Liver (tissue), 3 donors: Measurements from ENCODE around the gene PYROXD2.

Source experiments
- CTCF ChIP-seq: fragments of 150-350 bp; IDR thresholded peaks from 2 replicates; pipeline ENCODE4 v1.5.1; 2017; ENCODE audit warnings: improper control_type of control experiment, low read depth, low read length; ENCODE audit not compliant: missing input control
- GABPA ChIP-seq, 2 donors: IDR thresholded peaks in 1 of 2; conservative IDR thresholded peaks in 1 of 2; 2 replicates each; pipeline ENCODE4 v1.6.1; 2016; ENCODE audit warnings: antibody characterized with exemption in 2 of 2, mild to moderate bottlenecking in 1 of 2, moderate library complexity in 1 of 2
- JUND ChIP-seq, 2 donors: IDR thresholded peaks; 2 replicates each; pipeline ENCODE4 v1.6.1; 2016; ENCODE audit warnings: antibody characterized with exemption in 2 of 2
- RAD21 ChIP-seq, 2 donors: IDR thresholded peaks; 2 replicates each; pipeline ENCODE4 v1.6.1; 2016; ENCODE audit warnings: antibody characterized with exemption in 2 of 2, mild to moderate bottlenecking in 2 of 2
- RXRA ChIP-seq, 2 donors: IDR thresholded peaks; 2 replicates each; pipeline ENCODE4 v1.6.1; 2017 to 2018; ENCODE audit warnings: antibody characterized with exemption in 2 of 2, mild to moderate bottlenecking in 1 of 2
- SP1 ChIP-seq: IDR thresholded peaks from 2 replicates; pipeline ENCODE4 v1.6.1; 2018; ENCODE audit warnings: antibody characterized with exemption, mild to moderate bottlenecking
- TAF1 ChIP-seq: conservative IDR thresholded peaks from 2 replicates; pipeline ENCODE4 v1.6.1; 2016; ENCODE audit warnings: antibody characterized with exemption, mild to moderate bottlenecking
- YY1 ChIP-seq: IDR thresholded peaks from 2 replicates; pipeline ENCODE4 v1.6.1; 2016; ENCODE audit warnings: antibody characterized with exemption, mild to moderate bottlenecking
- TF ChIP-seq, protein P1 (sequence below): IDR thresholded peaks from 2 replicates; pipeline ENCODE4 v1.6.1; 2016; ENCODE audit warnings: antibody characterized with exemption
- TF ChIP-seq, protein P2 (sequence below): IDR thresholded peaks from 2 replicates; pipeline ENCODE4 v1.6.1; 2016; ENCODE audit warnings: antibody characterized with exemption
- TF ChIP-seq, protein P3 (sequence below): IDR thresholded peaks from 2 replicates; pipeline ENCODE4 v1.6.1; 2016; ENCODE audit warnings: antibody characterized with exemption, mild to moderate bottlenecking
- donor health status: healthy.
- donor health status: healthy.

DNA sequence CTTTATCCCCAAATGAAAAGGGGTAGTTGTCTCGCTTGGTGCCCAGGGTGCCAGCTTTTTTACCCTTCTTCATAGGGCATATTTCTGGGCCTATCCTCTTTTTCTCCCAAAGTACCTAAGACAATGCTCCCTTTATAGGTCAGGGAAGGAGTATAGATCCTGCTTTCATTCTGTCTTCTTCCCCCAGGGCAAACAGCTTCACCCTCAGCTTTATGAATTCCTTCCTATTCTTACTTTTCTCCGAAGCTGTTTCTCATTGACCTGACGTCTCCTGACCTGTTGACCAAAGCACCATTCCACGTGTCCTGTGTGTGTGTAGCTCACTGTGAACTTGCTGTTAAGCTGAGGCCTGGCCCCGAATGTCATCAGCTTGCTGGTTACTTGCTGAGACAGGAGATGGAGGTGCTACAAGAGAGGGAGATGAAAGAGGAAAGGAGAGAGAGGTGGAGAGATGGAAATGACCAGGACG, 48.9 kb downstream of the PYROXD2 start:
- TF ChIP-seq SP1 (no peak), RXRA (IDR thresholded peaks at IDR 0.05) (no peak), YY1 (no peak), CTCF (no peak), RAD21 (IDR thresholded peaks at IDR 0.05) (no peak), JUND (IDR thresholded peaks at IDR 0.05) (no peak), TAF1 (no peak), GABPA (IDR thresholded peaks at IDR 0.05 in 1 of 2, conservative IDR thresholded peaks at IDR 0.05 in 1 of 2) (no peak)
- TF ChIP-seq, protein P1, sequence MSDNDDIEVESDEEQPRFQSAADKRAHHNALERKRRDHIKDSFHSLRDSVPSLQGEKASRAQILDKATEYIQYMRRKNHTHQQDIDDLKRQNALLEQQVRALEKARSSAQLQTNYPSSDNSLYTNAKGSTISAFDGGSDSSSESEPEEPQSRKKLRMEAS: no peak
- TF ChIP-seq, protein P2, sequence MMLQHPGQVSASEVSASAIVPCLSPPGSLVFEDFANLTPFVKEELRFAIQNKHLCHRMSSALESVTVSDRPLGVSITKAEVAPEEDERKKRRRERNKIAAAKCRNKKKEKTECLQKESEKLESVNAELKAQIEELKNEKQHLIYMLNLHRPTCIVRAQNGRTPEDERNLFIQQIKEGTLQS: no peak
- TF ChIP-seq, protein P3, sequence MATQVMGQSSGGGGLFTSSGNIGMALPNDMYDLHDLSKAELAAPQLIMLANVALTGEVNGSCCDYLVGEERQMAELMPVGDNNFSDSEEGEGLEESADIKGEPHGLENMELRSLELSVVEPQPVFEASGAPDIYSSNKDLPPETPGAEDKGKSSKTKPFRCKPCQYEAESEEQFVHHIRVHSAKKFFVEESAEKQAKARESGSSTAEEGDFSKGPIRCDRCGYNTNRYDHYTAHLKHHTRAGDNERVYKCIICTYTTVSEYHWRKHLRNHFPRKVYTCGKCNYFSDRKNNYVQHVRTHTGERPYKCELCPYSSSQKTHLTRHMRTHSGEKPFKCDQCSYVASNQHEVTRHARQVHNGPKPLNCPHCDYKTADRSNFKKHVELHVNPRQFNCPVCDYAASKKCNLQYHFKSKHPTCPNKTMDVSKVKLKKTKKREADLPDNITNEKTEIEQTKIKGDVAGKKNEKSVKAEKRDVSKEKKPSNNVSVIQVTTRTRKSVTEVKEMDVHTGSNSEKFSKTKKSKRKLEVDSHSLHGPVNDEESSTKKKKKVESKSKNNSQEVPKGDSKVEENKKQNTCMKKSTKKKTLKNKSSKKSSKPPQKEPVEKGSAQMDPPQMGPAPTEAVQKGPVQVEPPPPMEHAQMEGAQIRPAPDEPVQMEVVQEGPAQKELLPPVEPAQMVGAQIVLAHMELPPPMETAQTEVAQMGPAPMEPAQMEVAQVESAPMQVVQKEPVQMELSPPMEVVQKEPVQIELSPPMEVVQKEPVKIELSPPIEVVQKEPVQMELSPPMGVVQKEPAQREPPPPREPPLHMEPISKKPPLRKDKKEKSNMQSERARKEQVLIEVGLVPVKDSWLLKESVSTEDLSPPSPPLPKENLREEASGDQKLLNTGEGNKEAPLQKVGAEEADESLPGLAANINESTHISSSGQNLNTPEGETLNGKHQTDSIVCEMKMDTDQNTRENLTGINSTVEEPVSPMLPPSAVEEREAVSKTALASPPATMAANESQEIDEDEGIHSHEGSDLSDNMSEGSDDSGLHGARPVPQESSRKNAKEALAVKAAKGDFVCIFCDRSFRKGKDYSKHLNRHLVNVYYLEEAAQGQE: no peak
